UCSD-AML1 (cell line): ENCODE results near the gene BRF1.
A peak's percentile ranks its signal among the peaks of the same experiment; 100 is the strongest.

Experiments used
- DNase-seq: peaks from one replicate; lab custom pipeline; 2025; ENCODE audit not compliant: unreplicated experiment; lab: John Stamatoyannopoulos, UW

Gene BRF1

DNA sequence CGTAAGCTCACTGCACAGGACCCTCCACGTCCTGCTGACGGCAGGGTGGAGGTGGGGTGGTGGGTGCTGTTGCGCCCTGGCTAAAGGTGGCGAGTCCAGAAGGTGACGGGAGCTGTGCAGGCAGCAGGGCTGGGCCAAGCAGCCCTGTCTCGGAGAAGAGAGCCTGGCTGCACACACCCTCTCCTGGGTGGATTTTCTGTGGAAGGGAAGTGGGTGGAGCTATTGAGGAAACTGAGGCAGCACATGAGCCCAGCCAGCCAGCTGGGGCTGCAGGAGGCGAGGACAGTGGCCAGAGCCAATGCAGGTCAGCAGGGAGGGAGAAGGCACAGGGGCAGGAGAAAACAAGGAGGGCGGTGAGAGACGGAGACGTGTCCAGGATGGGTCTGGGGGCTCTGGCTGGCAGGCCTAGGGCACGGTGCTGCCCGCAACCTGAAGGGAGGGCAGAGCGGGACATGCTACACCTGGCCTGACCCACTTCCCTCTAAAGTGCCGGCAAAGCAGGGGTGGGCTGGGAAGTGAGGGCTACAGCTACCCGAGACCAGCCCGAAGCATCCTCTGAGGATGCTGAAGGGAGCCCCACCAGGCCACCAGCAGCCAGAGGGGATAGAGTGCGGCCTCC, 32.0 kb downstream of the BRF1 start:
- DNase-seq: no peak

DNA sequence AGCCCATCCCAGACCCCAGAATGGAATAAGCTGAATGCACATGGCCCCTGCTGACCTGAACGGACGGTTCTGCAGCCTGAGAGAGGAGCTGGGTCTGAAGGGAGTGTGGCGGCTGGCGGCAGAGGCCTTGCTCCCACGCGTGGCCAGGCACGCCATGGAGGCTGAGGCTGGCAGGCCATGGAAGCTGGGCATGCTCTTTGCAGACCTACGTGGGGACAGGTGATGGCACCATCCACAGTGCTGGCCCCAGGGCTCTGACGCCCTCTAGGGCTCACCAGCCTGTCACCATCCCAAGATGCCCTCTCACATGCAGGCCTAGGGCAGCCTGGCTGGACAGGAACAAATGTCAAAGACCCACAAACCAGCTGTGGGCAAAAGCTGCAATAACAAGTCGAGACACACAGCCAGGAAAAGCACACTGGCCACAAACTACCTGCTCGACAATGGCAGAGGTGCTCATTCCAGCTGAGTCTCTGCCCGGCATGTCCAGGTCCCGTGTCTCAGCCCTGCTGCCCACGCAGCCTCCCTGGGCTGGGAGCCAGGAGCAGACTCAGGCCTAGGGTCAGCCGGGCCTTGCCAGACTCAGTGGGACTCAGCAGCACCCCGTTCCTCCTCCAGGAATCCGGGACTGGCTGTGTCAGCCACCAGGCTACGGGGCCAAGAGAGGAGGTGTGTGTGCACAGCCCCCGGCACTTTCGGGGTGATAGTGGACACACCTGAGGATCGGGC, 32.8 kb downstream of the BRF1 start:
- DNase-seq: no peak

DNA sequence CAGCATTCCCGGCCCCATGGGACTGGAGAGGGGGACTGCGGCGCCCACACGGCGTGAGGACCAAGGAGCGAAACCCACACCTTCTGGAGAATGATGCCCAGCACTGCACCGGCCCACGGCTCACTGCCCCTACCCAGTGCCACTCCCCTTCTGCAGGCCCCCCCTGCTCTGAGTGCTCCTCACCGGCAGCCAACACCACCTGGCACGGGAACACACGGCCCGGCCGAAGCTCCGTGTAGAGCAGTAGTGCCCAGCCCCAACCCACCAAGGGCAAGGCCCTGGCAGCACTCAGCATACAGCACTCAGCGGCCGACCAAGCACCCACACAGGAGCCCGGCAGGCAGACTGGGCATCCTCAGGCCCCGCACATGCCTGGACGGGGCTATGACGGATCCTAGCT, 39.0 kb downstream of the BRF1 start:
- no peak for DNase-seq

DNA sequence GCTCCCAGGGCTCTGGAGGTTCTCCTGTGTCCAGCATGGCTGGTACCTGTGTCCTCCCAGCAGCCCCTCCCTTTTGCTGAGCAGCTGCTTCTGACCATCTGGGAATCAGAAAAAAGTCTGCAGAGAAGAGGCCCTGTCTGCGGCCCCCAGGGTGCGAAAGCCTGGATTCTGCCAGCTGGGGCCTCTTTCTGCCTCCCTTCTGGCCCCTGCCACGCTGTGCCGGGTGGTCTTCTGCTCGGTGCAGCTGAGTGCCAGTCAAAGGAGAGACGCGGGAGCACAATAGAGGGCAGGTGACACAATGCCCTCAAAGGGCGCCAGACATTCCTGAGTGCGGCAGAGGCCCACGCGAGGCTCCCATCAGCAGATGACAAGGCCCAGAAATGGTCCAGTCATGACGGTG, 39.8 kb downstream of the BRF1 start:
- DNase-seq: no peak

DNA sequence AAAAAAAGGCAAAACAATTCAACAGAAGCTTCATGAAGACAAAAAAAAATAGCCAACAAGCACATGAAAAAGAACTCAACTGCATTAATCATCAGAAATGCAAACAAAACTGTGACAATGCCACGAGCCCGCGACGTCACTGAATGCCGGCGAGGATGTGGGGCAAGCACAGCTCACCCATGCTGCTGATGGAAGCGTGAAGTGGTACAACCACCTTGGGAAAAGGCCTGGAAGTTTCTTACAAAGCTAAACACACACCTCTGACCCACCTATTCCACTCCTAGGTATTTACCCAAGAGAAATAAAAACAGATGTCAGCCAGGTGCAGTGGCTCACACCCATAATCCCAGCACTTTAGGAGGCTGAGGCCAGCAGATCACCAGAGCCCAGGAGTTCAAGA, 42.0 kb downstream of the BRF1 start:
- DNase-seq: no peak

DNA sequence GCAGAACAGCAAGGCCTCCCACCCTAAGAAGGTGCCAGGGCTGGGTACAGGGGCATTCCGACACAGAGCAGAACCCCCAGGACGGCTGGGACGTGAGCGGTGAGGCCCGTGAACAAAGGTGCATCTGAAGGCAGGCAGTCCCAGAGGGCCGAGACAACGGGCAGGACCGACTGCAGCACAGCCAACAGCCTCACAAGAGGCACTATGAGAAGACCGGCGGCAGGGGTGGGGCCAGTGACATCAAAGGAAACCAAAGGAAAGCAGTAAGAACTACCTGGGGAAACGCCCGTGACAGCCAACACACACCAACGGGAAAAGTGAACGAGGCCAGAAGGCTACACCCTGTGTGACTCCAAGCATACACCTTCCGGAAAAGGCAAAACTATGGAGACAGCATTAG, 43.3 kb downstream of the BRF1 start:
- DNase-seq: no peak

DNA sequence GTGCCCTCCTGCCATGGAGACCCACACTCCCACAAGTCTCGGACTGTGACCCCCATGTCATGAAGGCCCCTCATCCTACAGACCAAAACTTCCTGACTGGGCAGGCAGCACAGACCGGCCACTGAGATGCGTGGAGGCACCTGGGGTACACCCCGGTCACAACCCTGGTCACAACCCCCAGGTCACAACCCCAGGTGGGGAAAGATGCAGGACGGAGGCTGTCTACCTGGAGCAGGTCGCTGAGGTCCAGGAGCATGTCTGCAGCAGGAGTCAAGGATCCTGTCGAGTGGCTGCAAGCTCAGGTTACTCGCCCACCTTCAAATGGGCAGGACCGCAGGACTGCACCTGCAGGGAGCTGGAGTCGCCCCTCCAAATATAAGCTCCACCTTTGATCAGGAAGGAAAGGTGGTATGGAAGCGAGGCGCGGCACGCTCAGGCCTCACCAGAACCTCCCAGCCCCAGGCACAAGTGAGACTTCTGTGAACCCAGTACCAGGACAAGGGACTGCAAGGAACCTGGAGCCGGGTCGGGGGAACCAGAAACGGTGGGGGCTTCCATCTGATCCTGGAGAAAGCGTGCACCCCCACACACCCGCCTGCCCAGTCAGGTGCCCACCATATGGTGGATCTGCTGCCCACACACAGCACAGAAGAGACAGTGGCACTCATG, 44.4 kb downstream of the BRF1 start:
- no peak for DNase-seq

DNA sequence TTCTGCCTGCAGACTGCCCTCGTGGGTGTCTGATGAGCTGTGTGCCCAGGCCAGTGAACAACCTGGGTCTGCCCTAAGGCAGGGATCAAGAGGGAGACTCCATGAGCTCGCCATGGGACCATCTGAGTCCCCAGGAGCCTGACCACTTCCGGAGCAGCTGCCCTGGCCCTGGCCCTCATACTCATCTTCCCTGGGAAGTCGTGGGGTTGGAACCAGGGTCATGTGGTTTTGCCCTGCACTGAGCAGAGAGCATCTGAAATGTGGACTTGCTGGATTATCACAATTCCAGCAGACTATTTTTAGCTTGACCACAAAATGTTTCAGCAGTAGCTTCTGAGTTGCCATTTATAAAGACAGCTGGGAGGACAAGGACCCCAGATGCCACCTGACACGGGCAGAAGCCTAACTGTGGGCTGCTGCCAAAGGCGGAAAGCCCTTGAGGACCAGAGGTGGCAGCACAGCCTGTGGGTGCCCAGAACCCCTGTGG, 45.7 kb downstream of the BRF1 start:
- peak; percentile 41 for DNase-seq

DNA sequence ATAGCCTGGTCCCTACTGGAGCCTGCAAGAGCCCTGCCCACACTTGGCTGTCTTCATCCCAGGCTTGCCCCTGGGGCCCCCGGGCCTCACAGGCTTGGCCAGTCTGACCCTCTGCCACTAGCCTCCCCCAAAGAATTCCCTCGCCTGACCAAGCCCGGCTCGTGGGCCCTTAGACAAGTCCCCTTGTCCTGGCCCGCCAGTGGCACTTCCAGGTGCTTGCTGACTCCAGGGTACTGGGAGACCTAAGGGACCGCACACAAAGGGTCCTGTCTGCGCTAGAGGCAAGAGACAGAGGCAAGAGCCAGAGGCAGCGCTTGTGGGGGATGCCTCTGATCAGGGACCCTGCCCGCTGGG, 47.5 kb downstream of the BRF1 start:
- DNase-seq: no peak

DNA sequence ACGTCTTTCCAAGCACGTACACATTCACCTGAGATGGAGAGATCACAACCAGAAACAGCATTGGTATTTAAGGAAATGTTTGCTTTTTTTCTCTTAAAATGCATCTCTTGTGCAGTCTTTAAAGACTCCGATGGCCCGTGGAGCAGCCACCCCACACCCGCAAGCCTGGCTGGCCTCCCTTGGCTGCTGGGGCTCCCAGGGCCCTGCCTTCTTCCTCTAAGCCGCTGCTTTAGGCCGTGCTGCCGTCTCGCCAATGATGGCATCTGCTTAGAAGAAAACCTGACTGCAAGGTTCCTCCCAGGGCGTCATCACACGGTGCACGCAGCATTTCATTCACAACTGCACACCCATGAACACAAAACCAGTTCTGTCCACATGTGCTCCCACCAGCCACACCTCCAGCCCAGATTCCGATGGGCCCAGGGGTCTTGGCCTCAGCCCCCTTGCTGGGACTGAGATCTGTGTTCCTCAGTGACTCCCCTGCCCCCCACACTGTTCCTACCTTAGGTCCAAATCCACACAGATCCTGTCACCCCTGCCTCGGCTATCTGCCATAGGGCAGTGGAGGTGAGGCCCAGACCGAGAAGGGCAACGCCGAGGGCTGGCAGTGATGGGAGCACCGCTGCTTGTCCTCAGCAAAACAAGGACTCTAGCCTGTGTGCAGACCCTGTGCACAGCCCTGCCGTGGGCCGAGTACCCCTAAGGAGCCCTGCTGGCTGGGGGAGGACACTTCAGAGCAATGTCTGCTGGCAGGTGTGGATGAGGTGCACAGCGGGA, 48.1 kb downstream of the BRF1 start:
- DNase-seq: no peak

DNA sequence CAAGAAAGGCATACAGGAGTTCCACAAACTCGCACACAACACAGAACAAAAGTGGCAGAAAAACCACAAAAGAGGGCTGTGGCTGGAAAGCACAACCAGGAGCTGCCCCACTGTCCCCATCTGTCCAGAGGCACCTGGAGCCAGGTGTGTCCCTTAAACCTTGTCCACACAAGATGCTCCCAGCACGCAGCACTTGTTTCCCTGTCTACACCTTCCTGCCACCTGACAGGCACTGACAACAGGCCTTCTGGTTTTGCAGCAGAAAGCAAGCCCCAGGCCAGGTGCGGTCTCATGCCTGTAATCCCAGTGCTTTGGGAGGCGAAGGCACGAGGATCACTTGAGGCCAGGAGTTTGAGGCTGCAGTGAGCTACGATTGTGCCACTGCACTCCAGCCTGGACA, 48.9 kb downstream of the BRF1 start:
- no peak for DNase-seq

DNA sequence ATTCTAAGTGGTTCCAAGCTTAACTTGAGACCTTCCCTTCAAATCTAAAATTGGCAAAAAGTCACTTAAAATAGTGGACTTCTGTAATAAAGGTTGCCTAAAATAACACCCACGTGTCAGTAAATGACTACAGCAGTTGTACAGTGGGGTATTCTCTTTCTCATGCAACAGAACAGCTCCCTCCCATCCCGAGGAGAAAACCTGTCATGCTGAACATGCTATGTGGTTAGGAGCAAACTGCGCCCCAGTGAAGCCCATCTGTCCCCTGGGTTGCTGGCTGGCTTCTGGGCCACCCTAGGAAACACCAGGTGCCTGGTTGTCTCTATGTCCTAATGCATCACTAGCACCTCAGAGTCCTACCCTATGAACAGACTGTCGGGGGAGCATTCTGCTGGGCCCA, 49.8 kb downstream of the BRF1 start:
- DNase-seq: no peak

DNA sequence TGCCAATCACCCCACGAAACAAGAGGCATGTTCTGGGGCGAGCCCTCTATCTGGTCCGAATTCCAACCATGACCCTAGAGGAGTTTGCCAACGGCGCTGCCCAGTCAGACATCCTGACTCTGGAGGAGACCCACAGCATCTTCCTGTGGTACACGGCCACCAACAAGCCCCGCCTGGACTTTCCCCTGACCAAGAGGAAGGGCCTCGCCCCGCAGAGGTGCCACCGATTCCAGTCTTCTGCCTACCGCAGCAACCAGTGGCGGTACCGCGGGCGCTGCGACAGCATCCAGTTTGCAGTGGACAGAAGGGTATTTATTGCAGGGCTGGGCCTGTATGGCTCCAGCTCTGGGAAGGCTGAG, 50.8 kb downstream of the BRF1 start:
- DNase-seq: no peak

DNA sequence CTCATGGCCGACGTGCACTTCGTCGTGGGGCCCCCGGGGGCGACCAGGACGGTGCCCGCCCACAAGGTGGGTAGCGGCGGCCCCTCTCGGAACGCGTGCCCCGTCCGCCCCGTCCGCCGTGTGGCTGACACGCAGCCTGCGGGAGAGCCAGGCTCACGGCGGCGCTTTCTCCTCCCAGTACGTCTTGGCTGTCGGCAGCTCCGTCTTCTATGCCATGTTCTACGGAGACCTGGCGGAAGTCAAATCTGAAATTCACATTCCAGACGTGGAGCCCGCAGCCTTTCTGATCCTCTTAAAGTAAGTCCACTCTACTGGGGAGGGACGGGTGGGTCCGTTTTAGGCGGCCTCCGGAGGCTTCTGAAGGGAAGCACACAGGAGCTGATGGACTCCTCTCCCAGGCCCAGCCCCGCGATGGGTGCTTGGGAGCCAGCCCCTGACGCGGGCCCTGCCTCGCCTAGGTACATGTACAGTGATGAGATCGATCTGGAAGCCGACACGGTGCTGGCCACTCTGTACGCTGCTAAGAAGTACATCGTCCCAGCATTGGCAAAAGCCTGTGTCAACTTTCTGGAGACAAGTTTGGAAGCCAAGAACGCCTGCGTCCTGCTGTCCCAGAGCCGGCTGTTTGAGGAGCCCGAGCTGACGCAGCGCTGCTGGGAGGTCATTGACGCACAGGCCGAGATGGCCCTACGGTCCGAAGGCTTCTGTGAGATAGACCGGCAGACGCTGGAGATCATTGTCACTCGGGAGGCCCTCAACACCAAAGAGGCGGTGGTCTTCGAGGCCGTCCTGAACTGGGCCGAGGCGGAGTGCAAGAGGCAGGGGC, 51.4 kb downstream of the BRF1 start:
- no peak for DNase-seq

DNA sequence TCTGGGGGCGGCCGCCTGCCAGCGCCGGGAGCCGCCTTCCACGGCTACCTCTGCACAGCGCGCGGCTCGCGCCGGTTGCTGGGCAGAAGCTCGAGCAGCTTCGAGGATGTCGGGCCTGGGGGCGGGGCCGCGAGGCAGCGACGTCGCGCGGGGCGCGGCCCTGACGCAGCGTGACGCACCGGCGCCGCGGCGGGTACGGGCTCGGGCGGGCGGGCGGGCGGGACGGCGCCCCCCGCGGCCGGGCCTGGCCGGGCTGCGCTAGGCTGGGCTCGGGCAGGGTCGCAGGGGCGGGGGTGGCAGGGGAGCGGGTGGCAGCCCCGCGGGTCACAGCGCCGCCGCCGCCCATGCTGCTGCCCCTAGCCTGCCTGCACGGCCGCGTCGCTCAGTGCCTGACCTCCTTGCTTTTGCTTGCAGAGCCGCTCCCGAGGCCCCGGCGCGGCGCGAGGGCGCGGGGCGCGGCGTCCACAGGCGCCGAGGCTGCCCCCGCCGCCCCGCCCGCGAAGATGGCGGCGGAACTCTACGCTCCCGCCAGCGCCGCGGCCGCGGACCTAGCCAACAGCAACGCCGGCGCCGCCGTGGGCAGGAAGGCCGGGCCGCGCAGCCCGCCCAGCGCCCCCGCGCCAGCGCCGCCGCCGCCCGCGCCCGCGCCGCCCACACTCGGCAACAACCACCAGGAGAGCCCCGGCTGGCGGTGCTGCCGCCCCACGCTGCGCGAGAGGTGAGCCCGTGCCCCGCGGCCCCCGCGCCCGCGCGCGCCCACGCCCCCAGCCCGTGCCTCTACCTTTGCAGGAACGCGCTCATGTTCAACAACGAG, 52.2 kb downstream of the BRF1 start, which contains the start of gene BTBD6:
TSS of gene BTBD6 (plus strand) at position 166 of the 814 bp plus-strand sequence. CDS start at position 345, 179 bp downstream.
- DNase-seq: no peak

DNA sequence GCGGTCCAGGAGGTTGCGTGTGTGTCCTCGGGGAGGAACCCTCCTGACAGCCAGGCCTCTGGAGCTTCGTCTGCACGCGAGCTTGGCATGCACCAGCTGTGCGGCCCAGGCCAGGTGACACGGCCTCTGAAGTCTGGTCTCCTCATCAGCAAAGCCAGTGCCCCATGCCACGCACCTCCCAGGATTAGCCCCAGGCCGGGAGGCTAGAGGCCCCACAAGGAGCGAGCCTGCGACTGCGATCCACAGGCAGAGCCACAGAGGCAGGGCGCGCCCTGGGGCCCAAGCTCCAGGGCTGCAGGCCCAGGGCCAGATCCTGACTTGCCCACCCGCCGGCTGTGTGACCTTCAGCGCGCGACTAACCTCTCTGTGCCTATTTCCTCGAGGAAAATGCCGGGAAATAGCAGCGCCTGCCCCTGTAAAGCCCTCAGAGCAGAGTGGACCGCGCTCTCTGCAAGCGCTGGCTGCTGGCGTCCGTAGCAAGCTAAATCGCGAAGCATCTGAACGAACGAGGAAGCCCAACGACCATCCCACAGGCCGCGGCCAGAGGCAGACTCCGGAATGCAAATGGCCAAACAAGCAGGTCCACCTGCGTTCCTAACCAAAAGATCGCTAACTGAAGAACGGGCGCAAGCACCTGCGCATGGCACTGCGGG, 53.0 kb downstream of the BRF1 start:
- DNase-seq: no peak

DNA sequence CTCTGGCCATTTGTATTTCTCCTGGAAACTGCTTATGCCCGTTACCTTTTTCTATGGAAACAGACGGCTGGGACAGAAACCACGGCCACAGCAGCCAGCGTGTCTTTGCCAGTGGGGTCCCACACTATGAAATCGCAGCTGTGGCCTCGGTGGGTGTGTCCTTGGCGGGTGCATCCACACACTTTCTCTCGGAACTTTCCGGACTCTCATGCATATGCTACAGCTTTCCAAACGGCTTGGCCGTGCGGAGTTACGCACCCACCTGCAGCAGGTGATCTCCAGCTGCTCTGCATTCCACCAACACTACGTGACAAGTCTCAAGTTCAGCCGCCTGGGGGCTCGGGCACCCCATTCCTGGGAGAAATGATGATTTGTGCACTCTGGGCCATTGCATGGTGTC, 53.8 kb downstream of the BRF1 start:
- DNase-seq: no peak

DNA sequence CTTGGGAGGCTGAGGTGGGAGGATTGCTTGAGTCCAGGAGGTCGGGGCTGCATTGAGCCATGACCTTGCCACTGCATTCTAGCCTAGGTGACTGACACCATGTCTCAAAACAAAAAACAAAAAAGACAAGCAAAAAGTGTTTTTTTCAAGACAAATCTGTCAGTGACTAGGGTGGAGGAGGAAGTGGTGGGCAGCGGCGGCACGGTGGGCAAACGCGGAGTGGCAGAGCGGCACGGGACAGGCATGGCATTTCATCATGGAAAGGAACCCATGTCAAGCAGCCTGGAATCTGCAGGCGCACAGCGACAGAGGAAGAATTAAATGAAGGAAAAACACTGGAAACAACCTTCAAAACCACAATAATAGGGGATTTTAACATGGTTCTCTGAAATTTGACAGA, 56.5 kb downstream of the BRF1 start:
- no peak for DNase-seq

DNA sequence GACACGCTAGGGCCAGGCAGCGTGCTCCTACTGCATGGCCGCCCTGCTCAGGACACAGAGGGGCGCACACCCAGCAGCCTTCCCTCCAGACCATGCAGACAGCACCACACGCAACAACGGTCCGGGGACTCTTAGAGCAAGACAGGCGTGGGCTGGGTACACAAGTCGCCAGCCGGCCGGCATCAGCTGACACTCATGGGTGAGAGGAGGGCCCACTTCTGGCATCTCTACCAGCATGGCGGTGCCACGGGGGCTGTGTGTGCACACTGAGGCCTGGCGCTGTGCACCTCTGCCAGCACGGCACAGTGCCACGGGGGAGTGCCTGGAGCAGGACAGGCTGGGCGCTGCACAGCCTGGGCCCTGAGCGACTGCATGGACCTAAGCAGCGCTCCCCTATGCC, 59.2 kb downstream of the BRF1 start:
- no peak for DNase-seq
